IMR-90 (cell line): ENCODE results near the gene PLD5. TPM values are rescaled to one million over a fixed set of nuclear protein-coding genes. Genes with fewer than 3 reads are reported as not detected.

ENCODE experiments used
- ATAC-seq: fragments of 200-7000 bp; cut with Tn5 transposase; 2 replicates; pipeline ENCODE4 v1.9.1; 2020; ENCODE audit warnings: low read depth, mild to moderate bottlenecking, moderate library complexity
- BruUV-seq: library from RNA; stranded (reverse); fragments of 400-500 nt; replicated peaks from 2 replicates; lab custom pipeline; 2021; lab: Mats Ljungman, UMichigan
- CTCF ChIA-PET: fragments of 300-600 bp; formaldehyde crosslinking; extraction: SDS; loops from one replicate; lab custom pipeline; 2021; ENCODE audit warnings: antibody characterized with exemption; lab: Yijun Ruan, JAX
- POLR2A ChIA-PET: fragments of 300-600 bp; sonication (Branson Sonifier 250); formaldehyde crosslinking; loops from one replicate; lab custom pipeline; 2022; ENCODE audit warnings: antibody characterized with exemption; ENCODE audit not compliant: unreplicated experiment; lab: Charles Lee
- DNase-seq: peaks from one replicate; pipeline ENCODE4 v3.0.0; 2013
- H2AFZ ChIP-seq: replicated peaks from 2 replicates; pipeline ENCODE3; 2013; ENCODE audit warnings: low read length, mild to moderate bottlenecking; ENCODE audit not compliant: poor library complexity
- H2AK5ac ChIP-seq: 2 replicates; pipeline ENCODE4 v1.6.1; 2013; ENCODE audit warnings: low read depth, low read length, inconsistent platforms
- H2AK9ac ChIP-seq: replicated peaks from 2 replicates; pipeline ENCODE3; 2013; ENCODE audit warnings: mild to moderate bottlenecking, low read depth, low read length, moderate library complexity; ENCODE audit not compliant: poor library complexity
- H2BK120ac ChIP-seq: 2 replicates; pipeline ENCODE4 v1.6.1; 2013; ENCODE audit warnings: low read depth, low read length, inconsistent platforms
- H2BK15ac ChIP-seq: 3 replicates; pipeline ENCODE4 v1.6.1; 2013; ENCODE audit warnings: low read depth, low read length, inconsistent platforms
- H2BK20ac ChIP-seq: 2 replicates; pipeline ENCODE4 v1.6.1; 2013; ENCODE audit warnings: low read depth, mild to moderate bottlenecking, inconsistent platforms, low read length, moderate library complexity
- H2BK5ac ChIP-seq: 2 replicates; pipeline ENCODE4 v1.6.1; 2013; ENCODE audit warnings: mild to moderate bottlenecking, low read depth, low read length, inconsistent platforms; ENCODE audit not compliant: poor library complexity, severe bottlenecking
- H3K14ac ChIP-seq: replicated peaks from 2 replicates; pipeline ENCODE4 v1.6.1; 2013; ENCODE audit warnings: low read depth, low read length, inconsistent platforms
- H3K18ac ChIP-seq: 2 replicates; pipeline ENCODE4 v1.6.1; 2013; ENCODE audit warnings: low read depth, low read length, control low read depth
- H3K23ac ChIP-seq: 2 replicates; pipeline ENCODE4 v1.6.1; 2013; ENCODE audit warnings: low read depth, low read length, inconsistent platforms
- H3K27ac ChIP-seq: 2 replicates; pipeline ENCODE4 v1.5.1; 2013; ENCODE audit warnings: mild to moderate bottlenecking, control low read depth, low read length; ENCODE audit not compliant: insufficient read depth
- H3K27me3 ChIP-seq: 2 replicates; pipeline ENCODE4 v1.6.1; 2013; ENCODE audit warnings: low read length; ENCODE audit not compliant: control insufficient read depth, insufficient read depth
- H3K36me3 ChIP-seq: 2 replicates; pipeline ENCODE4 v1.6.1; 2013; ENCODE audit warnings: low read length, mixed read lengths; ENCODE audit not compliant: control insufficient read depth, insufficient read depth
- H3K4ac ChIP-seq: 2 replicates; pipeline ENCODE4 v1.6.1; 2013; ENCODE audit warnings: low read depth, low read length, inconsistent platforms
- H3K4me1 ChIP-seq: 2 replicates; pipeline ENCODE4 v1.6.1; 2013; ENCODE audit warnings: low read length, mixed read lengths; ENCODE audit not compliant: control insufficient read depth, insufficient read depth
- H3K4me2 ChIP-seq: 2 replicates; pipeline ENCODE4 v1.6.1; 2013; ENCODE audit warnings: low read depth, mild to moderate bottlenecking, control low read depth, low read length, moderate library complexity
- H3K4me3 ChIP-seq: 2 replicates; pipeline ENCODE4 v1.5.1; 2013; ENCODE audit warnings: low read depth, mild to moderate bottlenecking, control low read depth, low read length, moderate library complexity; ENCODE audit not compliant: insufficient read depth
- H3K56ac ChIP-seq: 2 replicates; pipeline ENCODE4 v1.6.1; 2013; ENCODE audit warnings: low read length, inconsistent platforms; ENCODE audit not compliant: insufficient read depth; ENCODE audit errors: extremely low read depth
- H3K79me1 ChIP-seq, 2 experiments: 2 replicates each; pipeline ENCODE4 v1.6.1; 2013; ENCODE audit warnings: low read length in 2 of 2, inconsistent platforms in 1 of 2, low read depth in 1 of 2
- H3K9ac ChIP-seq: 2 replicates; pipeline ENCODE4 v1.6.1; 2013; ENCODE audit warnings: low read depth, low read length, control low read depth
- H3K9me1 ChIP-seq: 2 replicates; pipeline ENCODE4 v1.6.1; 2013; ENCODE audit warnings: low read length, inconsistent platforms; ENCODE audit not compliant: insufficient read depth
- H3K9me3 ChIP-seq: 2 replicates; pipeline ENCODE4 v1.6.1; 2013; ENCODE audit warnings: low read length; ENCODE audit not compliant: control insufficient read depth, insufficient read depth
- H4K20me1 ChIP-seq: 2 replicates; pipeline ENCODE4 v1.6.1; 2013; ENCODE audit warnings: low read length, inconsistent platforms; ENCODE audit not compliant: insufficient read depth
- H4K5ac ChIP-seq: 2 replicates; pipeline ENCODE4 v1.6.1; 2013; ENCODE audit warnings: mild to moderate bottlenecking, low read depth, low read length, control low read depth
- H4K8ac ChIP-seq, 2 experiments: 2 replicates each; pipeline ENCODE4 v1.6.1; 2013; ENCODE audit warnings: low read depth in 2 of 2, low read length in 2 of 2, control low read depth in 1 of 2, inconsistent platforms in 1 of 2
- H4K91ac ChIP-seq: 2 replicates; pipeline ENCODE4 v1.6.1; 2013; ENCODE audit warnings: low read depth, low read length, inconsistent platforms; ENCODE audit not compliant: insufficient read depth
- BHLHE40 ChIP-seq: fragments of 150-350 bp; IDR thresholded peaks from 2 replicates; pipeline ENCODE4 v1.6.1; 2016; ENCODE audit warnings: mild to moderate bottlenecking, low read depth, low read length
- CEBPB ChIP-seq: IDR thresholded peaks from 2 replicates; pipeline ENCODE4 v1.6.1; 2012; ENCODE audit warnings: low read depth, low read length, improper control_type of control experiment
- CHD1 ChIP-seq: IDR thresholded peaks from 2 replicates; pipeline ENCODE4 v1.6.1; 2012; ENCODE audit warnings: low read depth, low read length, improper control_type of control experiment
- ELK1 ChIP-seq: fragments of 150-350 bp; IDR thresholded peaks from 2 replicates; pipeline ENCODE4 v1.6.1; 2016; ENCODE audit warnings: low read depth, mild to moderate bottlenecking, low read length, moderate library complexity, borderline replicate concordance
- MXI1 ChIP-seq: IDR thresholded peaks from 2 replicates; pipeline ENCODE4 v1.6.1; 2012; ENCODE audit warnings: low read depth, mild to moderate bottlenecking, low read length, moderate library complexity, borderline replicate concordance
- POLR2A ChIP-seq: IDR thresholded peaks from 2 replicates; pipeline ENCODE4 v1.6.1; 2012; ENCODE audit warnings: mild to moderate bottlenecking, low read depth, low read length
- RCOR1 ChIP-seq: IDR thresholded peaks from 2 replicates; pipeline ENCODE4 v1.6.1; 2012; ENCODE audit warnings: mild to moderate bottlenecking, low read length, improper control_type of control experiment; ENCODE audit not compliant: insufficient replicate concordance
- SMC3 ChIP-seq: fragments of 150-350 bp; IDR thresholded peaks from 2 replicates; pipeline ENCODE4 v1.6.1; 2016; ENCODE audit warnings: low read depth, mild to moderate bottlenecking, antibody characterized with exemption, low read length, moderate library complexity
- WGBS, 2 experiments: methylation state at CpG; one replicate each; pipeline versions ENCODE4 v1.1.5 to v1.1.7; 2013; ENCODE audit warnings: missing lambda C conversion rate in 2 of 2; ENCODE audit not compliant: insufficient read length in 1 of 2; ENCODE audit errors: extremely low coverage in 2 of 2; 5-methylcytosine and 5-hydroxymethylcytosine counted together
- dilution Hi-C: fragments of 300-500 bp; cut with HindIII; formaldehyde crosslinking; loops from one replicate; pipeline ENCODE4 v1.14.3; 2018; ENCODE audit warnings: low sequenced_read_pairs; ENCODE audit not compliant: unreplicated experiment
- in situ Hi-C: fragments of 300-500 bp; cut with MboI; formaldehyde crosslinking; loops from 3 replicates; pipeline ENCODE4 v1.14.3; 2019; ENCODE audit warnings: low sequenced_read_pairs, inconsistent platforms, mixed read lengths
- intact Hi-C: fragments of 100-400 bp; cut with micrococcal nuclease; formaldehyde crosslinking; loops from 2 replicates; pipeline ENCODE4 v1.10.0; 2022
- polyA plus RNA-seq, 3 experiments: library from polyadenylated mRNA; depleted of rRNA; stranded (reverse); fragments of >200 nt; gene quantifications; 2 replicates each; pipeline ENCODE4 v1.2.3, GENCODE V29; 2012; ENCODE audit warnings: low replicate concordance in 1 of 3
- total RNA-seq: library from RNA; depleted of rRNA; stranded (reverse); fragments of >200 nt; gene quantifications from 2 replicates; pipeline ENCODE4 v1.2.3, GENCODE V29; 2012

The PLD5 gene
- total and polyA plus RNA-seq, 2 of the 4 experiments (the other 2 are of a cell fraction) = not detected

- no peaks in the 10 kb centered on the region for H3K36me3 ChIP-seq
- no peak overlapping the region for H3K18ac ChIP-seq
- TF ChIP-seq MXI1 (no peak), CHD1 (no peak), CEBPB (no peak), SMC3 (no peak), RCOR1 (no peak), POLR2A (no peak), BHLHE40 (no peak), ELK1 (no peak)
- no TSS peak for BruUV-seq
- H3K14ac ChIP-seq = no peak overlapping the region
- no peaks in the 10 kb centered on the region for H3K4me1 ChIP-seq
- H2BK15ac ChIP-seq = no peak overlapping the region
- intact Hi-C loops (no loop called here), in situ Hi-C loops (no loop called here), dilution Hi-C loops (no loop called here)
- H3K27ac ChIP-seq = no peak overlapping the region
- no peak overlapping the region for H2BK20ac ChIP-seq
- POLR2A ChIA-PET = no interaction called here
- CTCF ChIA-PET = no interaction called here
- H4K8ac ChIP-seq = no peak overlapping the region
- no peaks in the 10 kb centered on the region for H4K20me1 ChIP-seq
- no peak overlapping the region for H3K4ac ChIP-seq
- no peak overlapping the region for H2AK5ac ChIP-seq
- no peaks in the 10 kb centered on the region for H3K9me1 ChIP-seq
- no peak overlapping the region for H4K91ac ChIP-seq
- H3K23ac ChIP-seq = no peak overlapping the region
- H2BK120ac ChIP-seq = no peak overlapping the region
- H3K4me3 ChIP-seq = no peak overlapping the region
- no peak overlapping the region for H2BK5ac ChIP-seq
- ATAC-seq = no peak
- H3K4me2 ChIP-seq = no peak overlapping the region
- DNase-seq = no peak
- no peak overlapping the region for H2AFZ ChIP-seq
- H3K9ac ChIP-seq = no peak overlapping the region
- H2AK9ac ChIP-seq = no peak overlapping the region
- no CpG with 5 or more reads among the region's 6 CpGs for WGBS, 2 experiments
- H3K56ac ChIP-seq = no peak overlapping the region
- H3K9me3 ChIP-seq = peaks cover 19% of the 10 kb centered on the region
- H3K27me3 ChIP-seq = no peaks in the 10 kb centered on the region
- H3K79me1 ChIP-seq = no peaks in the 10 kb centered on the region
- no peak overlapping the region for H4K5ac ChIP-seq
Observed at GRCh38 chr1:242203262-242203661, 321.2 kb downstream of the PLD5 start.
